HCT116 (cell line): ENCODE data around the gene SGMS1. TPM values are rescaled to one million over a fixed set of nuclear protein-coding genes. Genes with fewer than 3 reads are reported as not detected.

ENCODE experiments used
- ATAC-seq: fragments of 200-7000 bp; cut with Tn5 transposase; 2 replicates; pipeline ENCODE4 v1.9.1; 2020; ENCODE audit warnings: mild to moderate bottlenecking, moderate library complexity
- BruUV-seq: library from RNA; stranded (reverse); fragments of 400-500 nt; replicated peaks from 2 replicates; lab custom pipeline; 2021; lab: Mats Ljungman, UMichigan
- CTCF ChIA-PET: fragments of 300-600 bp; sonication (Branson Sonifier 250); formaldehyde crosslinking; loops from one replicate; lab custom pipeline; 2021; ENCODE audit warnings: antibody characterized with exemption; lab: Charles Lee
- POLR2A ChIA-PET: fragments of 300-600, 350-600 bp; sonication (Branson Sonifier 250); formaldehyde crosslinking; loops from one replicate; lab custom pipeline; 2021; ENCODE audit warnings: antibody characterized with exemption; lab: Charles Lee
- RAD21 ChIA-PET, 2 experiments: fragments of 300-600 bp; sonication (Branson Sonifier 250); formaldehyde crosslinking; loops; one replicate each; lab custom pipeline; 2023; ENCODE audit warnings: low total read pairs in 2 of 2; ENCODE audit not compliant: uncharacterized antibody in 2 of 2, unreplicated experiment in 2 of 2, low non-redundant PET in 1 of 2; lab: Charles Lee
- DNase-seq: peaks from one replicate; pipeline ENCODE4 v3.0.0-alpha.2; 2010; ENCODE audit warnings: low read depth, low spot score
- H2AFZ ChIP-seq: fragments of 200-600 bp; shearing (Covaris generic), sonication (generic); 2 replicates; pipeline ENCODE4 v1.6.1; 2017; ENCODE audit warnings: low read depth, mixed run types, mixed read lengths, antibody characterized with exemption, low read length; ENCODE audit not compliant: poor library complexity, severe bottlenecking
- H3K27ac ChIP-seq: 2 replicates; pipeline ENCODE4 v1.5.1; 2012; ENCODE audit warnings: low read depth, low read length
- H3K27me3 ChIP-seq: fragments of 200-600 bp; sonication (generic); 2 replicates; pipeline ENCODE4 v1.6.1; 2016; ENCODE audit warnings: mixed run types, low read length, mixed read lengths; ENCODE audit not compliant: insufficient read depth
- H3K36me3 ChIP-seq, 2 experiments: fragments of 200-500 bp in 1 of 2; fragments of 200-600 bp in 1 of 2; sonication (Bioruptor generic) in 1 of 2; sonication (generic) in 1 of 2; 2 replicates each; pipeline versions ENCODE4 v1.5.1 to v1.6.1; 2014 to 2016; ENCODE audit warnings: low read length in 2 of 2, inconsistent platforms in 1 of 2, mixed read lengths in 1 of 2, mixed run types in 1 of 2; ENCODE audit not compliant: insufficient read depth in 2 of 2, control insufficient read depth in 1 of 2
- H3K4me1 ChIP-seq, 2 experiments: fragments of 200-600 bp in 1 of 2; sonication (generic) in 1 of 2; 2 replicates each; pipeline versions ENCODE4 v1.5.1 to v1.6.1; 2012 to 2017; ENCODE audit warnings: low read length in 2 of 2, inconsistent platforms in 1 of 2, mild to moderate bottlenecking in 1 of 2, mixed read lengths in 1 of 2, mixed run types in 1 of 2, moderate library complexity in 1 of 2; ENCODE audit not compliant: insufficient read depth in 2 of 2, control insufficient read depth in 1 of 2
- H3K4me2 ChIP-seq: fragments of 200-600 bp; sonication (generic); 2 replicates; pipeline ENCODE4 v1.6.1; 2017; ENCODE audit warnings: mixed run types, low read length, mixed read lengths
- H3K4me3 ChIP-seq, 2 experiments: fragments of 200-600 bp in 1 of 2; sonication (generic) in 1 of 2; replicated peaks in 1 of 2; 2 replicates each; pipeline ENCODE4 v1.5.1; 2011 to 2016; ENCODE audit warnings: low read length in 2 of 2, control low read depth in 1 of 2, low read depth in 1 of 2, mild to moderate bottlenecking in 1 of 2, mixed read lengths in 1 of 2, mixed run types in 1 of 2
- H3K79me2 ChIP-seq: fragments of 200-600 bp; sonication (generic); 2 replicates; pipeline ENCODE4 v1.6.1; 2017; ENCODE audit warnings: mild to moderate bottlenecking, mixed run types, low read length, moderate library complexity, mixed read lengths; ENCODE audit not compliant: insufficient read depth
- H3K9ac ChIP-seq: fragments of 200-600 bp; sonication (generic); 2 replicates; pipeline ENCODE4 v1.6.1; 2016; ENCODE audit warnings: low read length, mixed read lengths
- H3K9me2 ChIP-seq: fragments of 200-600 bp; sonication (generic), shearing (Covaris generic); 2 replicates; pipeline ENCODE4 v1.6.1; 2017; ENCODE audit warnings: mixed run types, mild to moderate bottlenecking, moderate library complexity; ENCODE audit not compliant: insufficient read depth
- H3K9me3 ChIP-seq, 2 experiments: fragments of 200-500 bp in 1 of 2; fragments of 200-600 bp in 1 of 2; sonication (Bioruptor generic) in 1 of 2; sonication (generic) in 1 of 2; 2 replicates each; pipeline ENCODE4 v1.6.1; 2014 to 2017; ENCODE audit warnings: low read length in 2 of 2, mixed read lengths in 2 of 2, inconsistent platforms in 1 of 2, low read depth in 1 of 2, mild to moderate bottlenecking in 1 of 2, mixed run types in 1 of 2, moderate library complexity in 1 of 2; ENCODE audit not compliant: control insufficient read depth in 1 of 2, insufficient read depth in 1 of 2
- H4K20me1 ChIP-seq: fragments of 200-600 bp; sonication (generic), shearing (Covaris generic); 2 replicates; pipeline ENCODE4 v1.6.1; 2017; ENCODE audit warnings: mixed run types, mild to moderate bottlenecking, moderate library complexity; ENCODE audit not compliant: insufficient read depth
- CBX3 ChIP-seq: IDR thresholded peaks from 2 replicates; pipeline ENCODE4 v1.6.1; 2012; ENCODE audit warnings: low read depth
- CEBPB ChIP-seq: IDR thresholded peaks from 2 replicates; pipeline ENCODE4 v1.6.1; 2012; ENCODE audit warnings: low read depth
- EGR1 ChIP-seq: IDR thresholded peaks from 2 replicates; pipeline ENCODE4 v1.6.1; 2012; ENCODE audit warnings: low read depth
- ELF1 ChIP-seq: IDR thresholded peaks from 2 replicates; pipeline ENCODE4 v1.6.1; 2012; ENCODE audit warnings: low read depth, borderline replicate concordance
- EZH2 ChIP-seq: fragments of 200-600 bp; sonication (generic); IDR thresholded peaks from 2 replicates; pipeline ENCODE4 v1.6.1; 2017; ENCODE audit warnings: antibody characterized with exemption, mixed run types
- EZH2phosphoT487 ChIP-seq: fragments of 200-600 bp; IDR thresholded peaks from 2 replicates; pipeline ENCODE4 v1.6.1; 2018; ENCODE audit warnings: antibody characterized with exemption, borderline replicate concordance
- FOSL1 ChIP-seq: IDR thresholded peaks from 2 replicates; pipeline ENCODE4 v1.6.1; 2012; ENCODE audit warnings: low read depth
- JUND ChIP-seq: IDR thresholded peaks from 2 replicates; pipeline ENCODE4 v1.6.1; 2012
- POLR2A ChIP-seq: IDR thresholded peaks from 2 replicates; pipeline ENCODE4 v1.7.0; 2011; ENCODE audit warnings: borderline replicate concordance; ENCODE audit not compliant: insufficient read depth, insufficient read length; ENCODE audit errors: extremely low read depth
- POLR2AphosphoS5 ChIP-seq: IDR thresholded peaks from 2 replicates; pipeline ENCODE4 v1.6.1; 2011; ENCODE audit warnings: mild to moderate bottlenecking, low read depth, low read length, moderate library complexity
- RAD21 ChIP-seq: IDR thresholded peaks from 2 replicates; pipeline ENCODE4 v1.6.1; 2012; ENCODE audit warnings: low read depth, mild to moderate bottlenecking
- SP1 ChIP-seq: IDR thresholded peaks from 2 replicates; pipeline ENCODE4 v1.6.1; 2012; ENCODE audit warnings: low read depth
- SRF ChIP-seq: IDR thresholded peaks from 2 replicates; pipeline ENCODE4 v1.6.1; 2012; ENCODE audit warnings: low read depth
- TCF7L2 ChIP-seq: IDR thresholded peaks from 2 replicates; pipeline ENCODE4 v1.7.0; 2011; ENCODE audit warnings: borderline replicate concordance, inconsistent platforms; ENCODE audit not compliant: insufficient read depth, insufficient read length; ENCODE audit errors: extremely low read depth
- YY1 ChIP-seq: IDR thresholded peaks from 2 replicates; pipeline ENCODE4 v1.6.1; 2011; ENCODE audit warnings: low read length, low read depth, moderate library complexity, mild to moderate bottlenecking; ENCODE audit not compliant: insufficient replicate concordance; ENCODE audit errors: extremely low read depth
- ZFX ChIP-seq: fragments of 450-650 bp; IDR thresholded peaks from 2 replicates; pipeline ENCODE4 v1.6.1; 2017
- ZNF274 ChIP-seq: fragments of 200-500 bp; sonication (Bioruptor generic); IDR thresholded peaks from 2 replicates; pipeline ENCODE4 v1.6.1; 2014; ENCODE audit warnings: mild to moderate bottlenecking, low read depth, low read length, inconsistent platforms
- intact Hi-C: fragments of 100-400 bp; cut with micrococcal nuclease; formaldehyde crosslinking; loops from 2 replicates; pipeline ENCODE4 v1.10.0; 2022
- total RNA-seq: library from RNA; stranded (reverse); gene quantifications from one replicate; pipeline ENCODE4 v1.2.1, GENCODE V29; 2021; ENCODE audit not compliant: unreplicated experiment
- TF ChIP-seq, protein P1 (sequence below), 3 experiments: fragments of 200-600 bp in 1 of 3; sonication (generic) in 1 of 3; IDR thresholded peaks in 2 of 3; conservative IDR thresholded peaks in 1 of 3; 2 replicates each; pipeline ENCODE4 v1.5.1; 2012 to 2017; ENCODE audit warnings: low read depth in 2 of 3, low read length in 2 of 3, antibody characterized with exemption in 1 of 3, borderline replicate concordance in 1 of 3, control low read depth in 1 of 3, mild to moderate bottlenecking in 1 of 3, mixed read lengths in 1 of 3, mixed run types in 1 of 3, moderate library complexity in 1 of 3; ENCODE audit not compliant: insufficient read depth in 1 of 3

Gene SGMS1
- total RNA-seq, 1 experiment from 2014 or later: 29.1 TPM

DNA sequence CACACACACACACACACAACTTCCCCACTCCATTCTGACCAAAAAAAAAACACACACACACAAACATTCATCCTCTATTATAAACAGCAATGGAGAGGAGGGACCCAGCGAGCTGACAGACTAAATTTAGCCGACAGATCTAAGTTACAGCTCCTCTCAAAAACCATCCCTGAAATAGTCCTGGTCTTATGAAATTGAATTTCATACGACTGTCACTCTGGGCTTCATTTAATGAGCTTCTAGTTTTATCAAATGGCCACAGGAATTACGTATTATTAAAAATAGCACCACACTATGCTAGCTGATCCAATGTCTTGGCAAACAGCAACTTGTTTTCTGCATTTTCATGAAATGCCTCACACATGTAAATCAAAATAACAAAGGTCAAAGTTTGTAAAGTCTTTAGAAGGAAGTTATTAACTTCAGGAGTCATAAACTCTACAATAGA lies 241.2 kb downstream of the SGMS1 start:
- no peak overlapping the region for H2AFZ ChIP-seq
- H3K27me3 ChIP-seq: no peaks in the 10 kb centered on the region
- no peak overlapping the region for H3K4me2 ChIP-seq
- ChIA-PET RAD21 (no interaction called here), CTCF (interaction anchor here (1.7 kb wide), 1 partner anchor 15 kb away, joined by 10 read pairs; no protein-coding TSS in a partner anchor), POLR2A (no interaction called here)
- intact Hi-C loops: no loop called here
- no peak overlapping the region for H3K4me3 ChIP-seq
- H3K9ac ChIP-seq: no peak overlapping the region
- H3K9me2 ChIP-seq: no peaks in the 10 kb centered on the region
- no TSS peak for BruUV-seq
- no peak for ATAC-seq
- H3K36me3 ChIP-seq: no peaks in the 10 kb centered on the region
- no peaks in the 10 kb centered on the region for H3K9me3 ChIP-seq
- H3K4me1 ChIP-seq: no peaks in the 10 kb centered on the region
- H3K27ac ChIP-seq: no peak overlapping the region
- no peak for TF ChIP-seq EGR1
- no peak for TF ChIP-seq CBX3
- no peak for TF ChIP-seq POLR2A
- TF ChIP-seq EZH2phosphoT487: no peak
- TF ChIP-seq FOSL1: no peak
- TF ChIP-seq TCF7L2: no peak
- no peak for TF ChIP-seq JUND
- no peak for TF ChIP-seq SRF
- TF ChIP-seq RAD21: no peak
- no peak for TF ChIP-seq SP1
- no peak for TF ChIP-seq ELF1
- no peak for TF ChIP-seq ZNF274
- no peak for TF ChIP-seq ZFX
- no peak for TF ChIP-seq YY1
- TF ChIP-seq, protein P1, sequence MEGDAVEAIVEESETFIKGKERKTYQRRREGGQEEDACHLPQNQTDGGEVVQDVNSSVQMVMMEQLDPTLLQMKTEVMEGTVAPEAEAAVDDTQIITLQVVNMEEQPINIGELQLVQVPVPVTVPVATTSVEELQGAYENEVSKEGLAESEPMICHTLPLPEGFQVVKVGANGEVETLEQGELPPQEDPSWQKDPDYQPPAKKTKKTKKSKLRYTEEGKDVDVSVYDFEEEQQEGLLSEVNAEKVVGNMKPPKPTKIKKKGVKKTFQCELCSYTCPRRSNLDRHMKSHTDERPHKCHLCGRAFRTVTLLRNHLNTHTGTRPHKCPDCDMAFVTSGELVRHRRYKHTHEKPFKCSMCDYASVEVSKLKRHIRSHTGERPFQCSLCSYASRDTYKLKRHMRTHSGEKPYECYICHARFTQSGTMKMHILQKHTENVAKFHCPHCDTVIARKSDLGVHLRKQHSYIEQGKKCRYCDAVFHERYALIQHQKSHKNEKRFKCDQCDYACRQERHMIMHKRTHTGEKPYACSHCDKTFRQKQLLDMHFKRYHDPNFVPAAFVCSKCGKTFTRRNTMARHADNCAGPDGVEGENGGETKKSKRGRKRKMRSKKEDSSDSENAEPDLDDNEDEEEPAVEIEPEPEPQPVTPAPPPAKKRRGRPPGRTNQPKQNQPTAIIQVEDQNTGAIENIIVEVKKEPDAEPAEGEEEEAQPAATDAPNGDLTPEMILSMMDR (IDR thresholded peaks at IDR 0.05 in 2 of 3, conservative IDR thresholded peaks at IDR 0.05 in 1 of 3; ENCODE audit: borderline replicate concordance in 1 of 3, insufficient read depth in 1 of 3, low read depth in 2 of 3, low read length in 2 of 3): no peak
- TF ChIP-seq CEBPB: no peak
- no peak for TF ChIP-seq POLR2AphosphoS5
- no peak for TF ChIP-seq EZH2
- TF ChIP-seq, all 23 proteins: peak for 0
- DNase-seq: no peak
- Histone ChIP-seq H3K79me2 (peaks cover 19% of the 10 kb centered on the region), H4K20me1 (no peaks in the 10 kb centered on the region)
